Loucy (cell line): ENCODE measurements around the gene ARFGEF3.

ENCODE experiments used
- H2AFZ ChIP-seq: fragments of 200-600 bp; sonication (generic); 2 replicates; pipeline ENCODE4 v1.6.0; 2016; ENCODE audit warnings: antibody characterized with exemption, mild to moderate bottlenecking, low read length, moderate library complexity
- H3F3A ChIP-seq: fragments of 200-600 bp; 2 replicates; pipeline ENCODE4 v1.6.0; 2016; ENCODE audit warnings: antibody characterized with exemption, low read depth, mild to moderate bottlenecking
- H3K27me3 ChIP-seq: fragments of 200-600 bp; sonication (generic); 2 replicates; pipeline ENCODE4 v1.6.1; 2014; ENCODE audit warnings: low read length, mild to moderate bottlenecking; ENCODE audit not compliant: insufficient read depth, poor library complexity, severe bottlenecking
- H3K36me3 ChIP-seq: fragments of 200-600 bp; sonication (generic); 2 replicates; pipeline ENCODE4 v1.6.1; 2016; ENCODE audit warnings: low read length; ENCODE audit not compliant: insufficient read depth
- H3K4me1 ChIP-seq: fragments of 200-600 bp; sonication (generic); 2 replicates; pipeline ENCODE4 v1.5.1; 2014; ENCODE audit warnings: low read length, mild to moderate bottlenecking; ENCODE audit not compliant: insufficient read depth, poor library complexity, severe bottlenecking
- H3K4me2 ChIP-seq: fragments of 200-600 bp; sonication (generic); 2 replicates; pipeline ENCODE4 v1.6.0; 2014; ENCODE audit warnings: antibody characterized with exemption, low read length, low read depth, mild to moderate bottlenecking; ENCODE audit not compliant: poor library complexity, severe bottlenecking
- H3K4me3 ChIP-seq: fragments of 200-600 bp; sonication (generic); 2 replicates; pipeline ENCODE4 v1.5.1; 2014; ENCODE audit warnings: low read length, mild to moderate bottlenecking, mixed read lengths; ENCODE audit not compliant: poor library complexity, severe bottlenecking
- H3K79me2 ChIP-seq: fragments of 200-600 bp; sonication (generic); 2 replicates; pipeline ENCODE4 v1.6.1; 2014; ENCODE audit warnings: low read length; ENCODE audit not compliant: insufficient read depth
- H3K9ac ChIP-seq: fragments of 200-600 bp; sonication (generic); 2 replicates; pipeline ENCODE4 v1.6.0; 2014; ENCODE audit warnings: mild to moderate bottlenecking, low read depth, low read length, moderate library complexity; ENCODE audit not compliant: poor library complexity, severe bottlenecking
- H3K9me2 ChIP-seq: fragments of 200-600 bp; sonication (generic); replicated peaks from 2 replicates; pipeline ENCODE4 v1.6.1; 2016; ENCODE audit warnings: low read depth, low read length, mixed read lengths
- H3K9me3 ChIP-seq: fragments of 200-600 bp; sonication (generic); 2 replicates; pipeline ENCODE4 v1.6.1; 2014; ENCODE audit warnings: mild to moderate bottlenecking, antibody characterized with exemption, low read length, low read depth; ENCODE audit not compliant: insufficient read depth
- H4K20me1 ChIP-seq: fragments of 200-600 bp; sonication (generic); 2 replicates; pipeline ENCODE4 v1.6.0; 2014; ENCODE audit warnings: antibody characterized with exemption, low read length, mild to moderate bottlenecking; ENCODE audit not compliant: insufficient read depth, poor library complexity, severe bottlenecking
- EZH2phosphoT487 ChIP-seq: fragments of 200-600 bp; IDR thresholded peaks from 2 replicates; pipeline ENCODE4 v1.6.1; 2018; ENCODE audit warnings: antibody characterized with exemption, mild to moderate bottlenecking, moderate library complexity, borderline replicate concordance
- TF ChIP-seq, protein P1 (sequence below): fragments of 200-600 bp; sonication (generic); conservative IDR thresholded peaks from 2 replicates; pipeline ENCODE4 v1.5.1; 2014; ENCODE audit warnings: mild to moderate bottlenecking, antibody characterized with exemption, low read length

Gene ARFGEF3

DNA sequence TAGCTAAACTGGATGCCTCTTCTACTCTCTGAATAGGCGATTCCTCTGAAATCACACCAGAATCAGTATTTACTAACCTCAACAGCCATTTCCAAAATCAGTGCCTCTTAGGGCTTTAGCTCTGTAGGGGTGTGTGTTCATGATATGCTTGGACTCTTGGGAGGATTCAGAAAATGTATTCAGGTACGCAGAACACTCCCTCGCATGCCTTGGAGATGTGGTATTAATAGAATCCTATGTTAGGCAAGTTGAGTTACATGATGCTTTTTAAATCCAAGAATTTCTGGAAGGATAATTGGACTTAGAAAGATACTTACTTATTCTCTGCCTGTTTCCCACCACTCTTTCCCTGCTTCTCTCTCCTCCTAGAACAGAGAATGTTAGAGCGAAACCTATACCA is 88.3 kb downstream of the ARFGEF3 start:
- Histone ChIP-seq H3K9ac (no peak overlapping the region), H4K20me1 (no peaks in the 10 kb centered on the region), H3K4me2 (no peak overlapping the region), H3K4me3 (no peak overlapping the region), H3K4me1 (no peaks in the 10 kb centered on the region), H3K9me3 (no peaks in the 10 kb centered on the region), H3F3A (no peaks in the 10 kb centered on the region), H3K36me3 (no peaks in the 10 kb centered on the region), H3K9me2 (no peaks in the 10 kb centered on the region), H3K79me2 (no peaks in the 10 kb centered on the region), H2AFZ (no peak overlapping the region), H3K27me3 (no peaks in the 10 kb centered on the region)
- TF ChIP-seq EZH2phosphoT487: no peak
- TF ChIP-seq, protein P1, sequence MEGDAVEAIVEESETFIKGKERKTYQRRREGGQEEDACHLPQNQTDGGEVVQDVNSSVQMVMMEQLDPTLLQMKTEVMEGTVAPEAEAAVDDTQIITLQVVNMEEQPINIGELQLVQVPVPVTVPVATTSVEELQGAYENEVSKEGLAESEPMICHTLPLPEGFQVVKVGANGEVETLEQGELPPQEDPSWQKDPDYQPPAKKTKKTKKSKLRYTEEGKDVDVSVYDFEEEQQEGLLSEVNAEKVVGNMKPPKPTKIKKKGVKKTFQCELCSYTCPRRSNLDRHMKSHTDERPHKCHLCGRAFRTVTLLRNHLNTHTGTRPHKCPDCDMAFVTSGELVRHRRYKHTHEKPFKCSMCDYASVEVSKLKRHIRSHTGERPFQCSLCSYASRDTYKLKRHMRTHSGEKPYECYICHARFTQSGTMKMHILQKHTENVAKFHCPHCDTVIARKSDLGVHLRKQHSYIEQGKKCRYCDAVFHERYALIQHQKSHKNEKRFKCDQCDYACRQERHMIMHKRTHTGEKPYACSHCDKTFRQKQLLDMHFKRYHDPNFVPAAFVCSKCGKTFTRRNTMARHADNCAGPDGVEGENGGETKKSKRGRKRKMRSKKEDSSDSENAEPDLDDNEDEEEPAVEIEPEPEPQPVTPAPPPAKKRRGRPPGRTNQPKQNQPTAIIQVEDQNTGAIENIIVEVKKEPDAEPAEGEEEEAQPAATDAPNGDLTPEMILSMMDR: no peak

- no peaks in the 10 kb centered on the region for H3F3A ChIP-seq
- TF ChIP-seq EZH2phosphoT487: no peak
- TF ChIP-seq, protein P1: no peak
These were observed 88.9 kb downstream of the ARFGEF3 start for GRCh38 chr6:138250513-138251247.

GRCh38 chr6:138253731-138254130 is 92.0 kb downstream of the ARFGEF3 start:
- no peak for TF ChIP-seq EZH2phosphoT487
- TF ChIP-seq, protein P1: no peak
- Histone ChIP-seq H3K9me2 (no peaks in the 10 kb centered on the region), H3K9ac (no peak overlapping the region), H3K36me3 (no peaks in the 10 kb centered on the region), H3K4me1 (no peaks in the 10 kb centered on the region), H3K27me3 (no peaks in the 10 kb centered on the region), H3K4me3 (no peak overlapping the region), H3K4me2 (no peak overlapping the region), H3K9me3 (no peaks in the 10 kb centered on the region), H3K79me2 (no peaks in the 10 kb centered on the region), H4K20me1 (no peaks in the 10 kb centered on the region), H2AFZ (no peak overlapping the region), H3F3A (no peaks in the 10 kb centered on the region)

More at GRCh38 chr6:138250513-138251247, 88.9 kb downstream of the ARFGEF3 start:
- H3K27me3 ChIP-seq: no peaks in the 10 kb centered on the region
- H3K79me2 ChIP-seq: no peaks in the 10 kb centered on the region
- no peaks in the 10 kb centered on the region for H4K20me1 ChIP-seq
- no peaks in the 10 kb centered on the region for H3K9me3 ChIP-seq
- H3K9me2 ChIP-seq: no peaks in the 10 kb centered on the region
- H3K4me1 ChIP-seq: no peaks in the 10 kb centered on the region
- H3K4me3 ChIP-seq: no peak overlapping the region
- no peak overlapping the region for H3K4me2 ChIP-seq
- H2AFZ ChIP-seq: no peak overlapping the region
- no peaks in the 10 kb centered on the region for H3K36me3 ChIP-seq
- no peak overlapping the region for H3K9ac ChIP-seq
